ENCODE measurements around the gene SUPT3H.

The SUPT3H gene

DNA sequence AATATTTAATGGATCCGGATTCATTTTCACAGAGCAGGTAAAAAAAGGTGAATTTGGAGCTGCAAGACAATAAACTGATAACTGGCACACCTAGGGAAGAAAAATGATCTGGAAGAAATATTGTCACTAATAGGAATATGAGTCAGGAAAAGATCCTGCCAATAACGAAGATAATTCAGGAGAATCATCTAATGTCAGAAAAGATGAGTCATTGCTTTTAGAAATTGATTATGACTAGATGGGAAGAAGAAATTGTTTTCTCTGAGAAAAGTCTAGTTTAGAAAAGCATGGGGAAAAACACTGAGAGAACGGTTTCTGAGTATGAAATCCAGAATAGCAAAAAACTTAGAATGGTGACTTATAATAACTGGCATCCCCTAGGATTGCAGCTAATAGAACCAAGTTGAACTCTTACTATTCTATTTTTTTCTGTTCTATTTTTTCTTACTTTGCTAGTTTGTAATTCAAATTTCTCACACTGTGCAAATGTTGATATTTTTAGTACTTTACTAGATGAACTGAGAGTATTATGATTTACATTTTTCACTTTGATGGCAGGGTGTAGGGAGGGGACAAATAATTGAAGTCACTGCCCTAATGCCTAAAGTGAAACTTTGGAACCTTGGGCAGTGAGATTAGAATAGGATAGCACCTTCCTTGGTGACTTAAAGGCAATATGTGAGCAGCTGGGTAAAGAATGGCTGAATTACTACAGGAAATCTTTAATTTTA is 38.2 kb upstream of the SUPT3H start:
- Histone ChIP-seq H3K4me3 (no peak overlapping the region), H3K27ac (no peak overlapping the region)
- no peak for DNase-seq (ENCODE audit: low spot score)
- TF ChIP-seq, protein P1, sequence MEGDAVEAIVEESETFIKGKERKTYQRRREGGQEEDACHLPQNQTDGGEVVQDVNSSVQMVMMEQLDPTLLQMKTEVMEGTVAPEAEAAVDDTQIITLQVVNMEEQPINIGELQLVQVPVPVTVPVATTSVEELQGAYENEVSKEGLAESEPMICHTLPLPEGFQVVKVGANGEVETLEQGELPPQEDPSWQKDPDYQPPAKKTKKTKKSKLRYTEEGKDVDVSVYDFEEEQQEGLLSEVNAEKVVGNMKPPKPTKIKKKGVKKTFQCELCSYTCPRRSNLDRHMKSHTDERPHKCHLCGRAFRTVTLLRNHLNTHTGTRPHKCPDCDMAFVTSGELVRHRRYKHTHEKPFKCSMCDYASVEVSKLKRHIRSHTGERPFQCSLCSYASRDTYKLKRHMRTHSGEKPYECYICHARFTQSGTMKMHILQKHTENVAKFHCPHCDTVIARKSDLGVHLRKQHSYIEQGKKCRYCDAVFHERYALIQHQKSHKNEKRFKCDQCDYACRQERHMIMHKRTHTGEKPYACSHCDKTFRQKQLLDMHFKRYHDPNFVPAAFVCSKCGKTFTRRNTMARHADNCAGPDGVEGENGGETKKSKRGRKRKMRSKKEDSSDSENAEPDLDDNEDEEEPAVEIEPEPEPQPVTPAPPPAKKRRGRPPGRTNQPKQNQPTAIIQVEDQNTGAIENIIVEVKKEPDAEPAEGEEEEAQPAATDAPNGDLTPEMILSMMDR (IDR thresholded peaks at IDR 0.05), result no peak

DNA sequence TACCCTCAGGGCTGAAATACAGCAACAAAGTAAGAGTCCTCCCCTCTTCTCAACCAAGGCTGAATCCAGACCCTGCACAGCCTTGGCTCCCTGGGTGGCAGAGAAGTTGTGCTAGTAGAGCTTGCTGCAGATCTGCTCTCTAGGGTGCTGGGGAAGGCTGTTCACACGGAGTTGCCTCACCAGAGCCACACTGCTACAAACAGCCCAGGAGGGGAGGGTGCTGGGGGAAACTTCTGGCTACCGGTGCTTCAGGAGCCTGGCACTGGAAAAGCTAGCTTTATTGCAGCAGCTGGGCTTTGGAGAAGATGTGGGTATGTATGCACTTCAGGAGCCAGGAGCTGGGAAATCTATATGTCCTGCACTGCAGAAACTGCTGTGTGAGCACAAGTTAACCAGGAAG is 37.6 kb upstream of the SUPT3H start:
- no peak overlapping the region for H3K27ac ChIP-seq
- TF ChIP-seq, protein P1 (IDR thresholded peaks at IDR 0.05), result no peak
- DNase-seq (ENCODE audit: low spot score), result no peak
- no peak overlapping the region for H3K4me3 ChIP-seq

DNA sequence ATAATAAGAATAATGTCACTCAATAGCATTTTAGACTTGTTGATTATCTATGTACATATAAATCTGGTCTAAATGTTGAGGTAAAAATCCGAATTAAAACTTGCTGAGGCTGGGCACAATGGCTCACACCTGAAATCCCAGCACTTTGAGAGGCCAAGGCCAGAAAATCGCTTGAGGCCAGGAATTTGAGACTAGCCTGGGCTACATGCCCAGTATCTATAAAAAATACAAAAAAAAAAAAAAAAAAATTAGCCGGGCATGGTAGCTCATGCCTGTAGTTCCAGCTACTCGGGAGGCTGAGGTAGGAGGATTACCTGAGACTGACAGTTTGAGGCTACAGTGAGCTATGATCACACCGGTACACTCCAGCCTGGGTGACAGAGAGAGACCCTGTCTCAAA is 34.2 kb upstream of the SUPT3H start:
- Histone ChIP-seq H3K4me3 (no peak overlapping the region), H3K27ac (no peak overlapping the region)
- TF ChIP-seq, protein P1 (IDR thresholded peaks at IDR 0.05), result no peak
- no peak for DNase-seq (ENCODE audit: low spot score)

- TF ChIP-seq, protein P1 (IDR thresholded peaks at IDR 0.05), result no peak
- H3K27ac ChIP-seq, result no peak overlapping the region
- H3K4me3 ChIP-seq, result no peak overlapping the region
- DNase-seq (ENCODE audit: low spot score), result no peak
Observed at GRCh38 chr6:45400021-45400420, 22.3 kb upstream of the SUPT3H start.

GRCh38 chr6:45398075-45398813 is 20.5 kb upstream of the SUPT3H start:
- no peak overlapping the region for H3K27ac ChIP-seq
- no peak for DNase-seq (ENCODE audit: low spot score)
- TF ChIP-seq, protein P1 (IDR thresholded peaks at IDR 0.05), result no peak
- no peak overlapping the region for H3K4me3 ChIP-seq

DNA sequence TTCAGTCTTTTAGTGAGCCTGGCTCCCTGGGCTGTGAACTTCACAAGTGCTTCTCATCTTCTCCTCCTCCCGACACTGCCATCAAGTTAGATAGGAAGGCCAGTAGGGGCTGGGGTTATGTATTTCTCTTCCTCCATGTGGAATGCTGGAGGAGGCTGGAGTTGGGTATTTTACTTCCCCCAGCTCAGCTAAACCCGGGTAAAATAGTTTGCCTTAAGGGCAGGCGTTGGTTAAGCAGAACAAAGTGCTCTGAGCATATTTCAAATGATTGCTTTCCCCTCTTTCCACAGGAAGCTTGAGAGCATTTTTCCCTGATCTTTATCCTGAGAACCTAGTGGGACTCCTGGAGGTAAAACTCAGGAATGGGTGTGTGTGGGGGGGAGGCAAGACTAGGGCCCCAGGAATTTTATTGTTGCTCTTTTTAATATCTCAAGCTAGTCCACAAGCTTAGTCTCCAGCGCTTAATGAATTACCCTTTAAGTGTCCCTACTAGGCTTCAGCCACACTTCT is 16.9 kb upstream of the SUPT3H start:
- H3K4me3 ChIP-seq, result no peak overlapping the region
- TF ChIP-seq, protein P1 (IDR thresholded peaks at IDR 0.05), result no peak
- no peak overlapping the region for H3K27ac ChIP-seq
- no peak for DNase-seq (ENCODE audit: low spot score)
